Panc1 (cell line): ENCODE data around the gene TEX35. TPM values are rescaled to one million over a fixed set of nuclear protein-coding genes. Genes with fewer than 3 reads are reported as not detected.

Experiments used
- ATAC-seq: fragments of 200-7000 bp; cut with Tn5 transposase; 2 replicates; pipeline ENCODE4 v1.9.1; 2020; ENCODE audit warnings: mild to moderate bottlenecking, moderate library complexity
- BruUV-seq: library from RNA; stranded (reverse); fragments of 400-500 nt; replicated peaks from 2 replicates; lab custom pipeline; 2021; lab: Mats Ljungman, UMichigan
- CTCF ChIA-PET: fragments of 300-600 bp; sonication (Branson Sonifier 250); formaldehyde crosslinking; loops from one replicate; lab custom pipeline; 2022; ENCODE audit warnings: antibody characterized with exemption; lab: Charles Lee
- POLR2A ChIA-PET: fragments of 300-600 bp; sonication (Branson Sonifier 250); formaldehyde crosslinking; loops from one replicate; lab custom pipeline; 2022; ENCODE audit warnings: antibody characterized with exemption; lab: Charles Lee
- DNase-seq: peaks from one replicate; pipeline ENCODE4 v3.0.0-alpha.2; 2010; ENCODE audit warnings: low read depth, low spot score
- H3K27ac ChIP-seq: 2 replicates; pipeline ENCODE4 v1.5.1; 2011; ENCODE audit warnings: mild to moderate bottlenecking, low read length, inconsistent platforms
- H3K27me3 ChIP-seq: fragments of 200-500 bp; sonication (Bioruptor generic); 2 replicates; pipeline ENCODE4 v1.6.0; 2014; ENCODE audit warnings: low read length, inconsistent platforms; ENCODE audit not compliant: control insufficient read depth, insufficient read depth
- H3K36me3 ChIP-seq: fragments of 200-500 bp; sonication (Bioruptor generic); 2 replicates; pipeline ENCODE4 v1.5.1; 2014; ENCODE audit warnings: inconsistent platforms, mild to moderate bottlenecking, low read length, moderate library complexity; ENCODE audit not compliant: control insufficient read depth, insufficient read depth
- H3K4me1 ChIP-seq: 2 replicates; pipeline ENCODE4 v1.5.1; 2011; ENCODE audit warnings: inconsistent platforms, mild to moderate bottlenecking, low read length, moderate library complexity; ENCODE audit not compliant: control insufficient read depth, insufficient read depth
- H3K4me3 ChIP-seq, 2 experiments: 2 replicates each; pipeline ENCODE4 v1.5.1; 2011 to 2012; ENCODE audit warnings: low read depth in 2 of 2, low read length in 2 of 2, mild to moderate bottlenecking in 2 of 2, inconsistent platforms in 1 of 2, moderate library complexity in 1 of 2
- H3K9me3 ChIP-seq: fragments of 200-500 bp; sonication (Bioruptor generic); 2 replicates; pipeline ENCODE4 v1.5.1; 2014; ENCODE audit warnings: low read depth, mild to moderate bottlenecking, inconsistent platforms, low read length, moderate library complexity; ENCODE audit not compliant: control insufficient read depth, insufficient read depth
- POLR2AphosphoS5 ChIP-seq: IDR thresholded peaks from 2 replicates; pipeline ENCODE4 v1.6.1; 2012; ENCODE audit warnings: mild to moderate bottlenecking, low read depth, low read length, moderate library complexity
- SIN3A ChIP-seq: IDR thresholded peaks from 2 replicates; pipeline ENCODE4 v1.6.1; 2012; ENCODE audit warnings: low read depth, mild to moderate bottlenecking, low read length, moderate library complexity, borderline replicate concordance; ENCODE audit not compliant: insufficient read depth
- TCF7L2 ChIP-seq: IDR thresholded peaks from 2 replicates; pipeline ENCODE4 v1.6.1; 2011; ENCODE audit warnings: mild to moderate bottlenecking, low read depth, low read length, inconsistent platforms
- in situ Hi-C: cut with HindIII; loops from 2 replicates; pipeline ENCODE4 v1.10.0; 2016; ENCODE audit warnings: low sequenced_read_pairs, low pct_unique_long_range_greater_than_20kb
- intact Hi-C: fragments of 100-400 bp; cut with micrococcal nuclease; formaldehyde crosslinking; loops from one replicate; pipeline ENCODE4 v1.10.0; 2022; ENCODE audit not compliant: unreplicated experiment
- total RNA-seq: library from RNA; stranded (reverse); gene quantifications from one replicate; pipeline ENCODE4 v1.2.1, GENCODE V29; 2021; ENCODE audit not compliant: unreplicated experiment
- TF ChIP-seq, protein P1 (sequence below): fragments of 450-650 bp; IDR thresholded peaks from 2 replicates; pipeline ENCODE4 v1.5.1; 2017; ENCODE audit warnings: mild to moderate bottlenecking
- TF ChIP-seq, protein P2 (sequence below), 2 experiments: IDR thresholded peaks; 2 replicates each; pipeline ENCODE4 v1.6.1; 2011 to 2012; ENCODE audit warnings: low read depth in 2 of 2, control low read depth in 1 of 2, low read length in 1 of 2, mild to moderate bottlenecking in 1 of 2, moderate library complexity in 1 of 2; ENCODE audit not compliant: insufficient read depth in 1 of 2

TEX35 gene
- total RNA-seq, 1 experiment from 2014 or later: not detected

DNA sequence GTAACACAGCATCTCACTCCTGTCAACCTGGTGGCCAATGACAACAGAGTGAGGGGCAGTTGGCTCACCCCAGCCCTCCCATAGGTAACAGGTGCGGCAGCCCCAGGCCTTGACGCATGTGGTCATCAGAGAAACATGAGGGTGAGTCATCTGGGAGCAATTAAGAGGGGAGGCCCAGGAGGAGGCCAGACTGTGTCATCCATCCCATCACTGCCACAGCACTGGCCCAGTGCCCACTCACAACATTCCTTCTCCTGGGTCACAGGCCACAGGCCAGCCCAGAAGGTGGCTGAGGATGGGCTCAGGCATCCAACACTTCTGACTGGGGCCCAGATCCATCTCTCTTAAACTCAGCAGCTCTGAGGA, 17.1 kb downstream of the TEX35 start:
- H3K27ac ChIP-seq: no peak overlapping the region
- ChIA-PET CTCF (no interaction called here), POLR2A (no interaction called here)
- no peak overlapping the region for H3K4me3 ChIP-seq
- H3K4me1 ChIP-seq: 0 out of 2 replicates have a peak, but pooled peaks cover 2% of the 10 kb centered on the region
- intact Hi-C loops (loop anchor here (5.0 kb wide), 2 partner anchors 223 to 357 kb away; no protein-coding TSS in a partner anchor), in situ Hi-C loops (no loop called here)
- BruUV-seq: no TSS peak
- no peaks in the 10 kb centered on the region for H3K36me3 ChIP-seq
- no peaks in the 10 kb centered on the region for H3K9me3 ChIP-seq
- no peak for DNase-seq
- ATAC-seq: peak; percentile 70
- H3K27me3 ChIP-seq: no peaks in the 10 kb centered on the region
- TF ChIP-seq, protein P1, sequence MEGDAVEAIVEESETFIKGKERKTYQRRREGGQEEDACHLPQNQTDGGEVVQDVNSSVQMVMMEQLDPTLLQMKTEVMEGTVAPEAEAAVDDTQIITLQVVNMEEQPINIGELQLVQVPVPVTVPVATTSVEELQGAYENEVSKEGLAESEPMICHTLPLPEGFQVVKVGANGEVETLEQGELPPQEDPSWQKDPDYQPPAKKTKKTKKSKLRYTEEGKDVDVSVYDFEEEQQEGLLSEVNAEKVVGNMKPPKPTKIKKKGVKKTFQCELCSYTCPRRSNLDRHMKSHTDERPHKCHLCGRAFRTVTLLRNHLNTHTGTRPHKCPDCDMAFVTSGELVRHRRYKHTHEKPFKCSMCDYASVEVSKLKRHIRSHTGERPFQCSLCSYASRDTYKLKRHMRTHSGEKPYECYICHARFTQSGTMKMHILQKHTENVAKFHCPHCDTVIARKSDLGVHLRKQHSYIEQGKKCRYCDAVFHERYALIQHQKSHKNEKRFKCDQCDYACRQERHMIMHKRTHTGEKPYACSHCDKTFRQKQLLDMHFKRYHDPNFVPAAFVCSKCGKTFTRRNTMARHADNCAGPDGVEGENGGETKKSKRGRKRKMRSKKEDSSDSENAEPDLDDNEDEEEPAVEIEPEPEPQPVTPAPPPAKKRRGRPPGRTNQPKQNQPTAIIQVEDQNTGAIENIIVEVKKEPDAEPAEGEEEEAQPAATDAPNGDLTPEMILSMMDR: no peak
- TF ChIP-seq, protein P2, sequence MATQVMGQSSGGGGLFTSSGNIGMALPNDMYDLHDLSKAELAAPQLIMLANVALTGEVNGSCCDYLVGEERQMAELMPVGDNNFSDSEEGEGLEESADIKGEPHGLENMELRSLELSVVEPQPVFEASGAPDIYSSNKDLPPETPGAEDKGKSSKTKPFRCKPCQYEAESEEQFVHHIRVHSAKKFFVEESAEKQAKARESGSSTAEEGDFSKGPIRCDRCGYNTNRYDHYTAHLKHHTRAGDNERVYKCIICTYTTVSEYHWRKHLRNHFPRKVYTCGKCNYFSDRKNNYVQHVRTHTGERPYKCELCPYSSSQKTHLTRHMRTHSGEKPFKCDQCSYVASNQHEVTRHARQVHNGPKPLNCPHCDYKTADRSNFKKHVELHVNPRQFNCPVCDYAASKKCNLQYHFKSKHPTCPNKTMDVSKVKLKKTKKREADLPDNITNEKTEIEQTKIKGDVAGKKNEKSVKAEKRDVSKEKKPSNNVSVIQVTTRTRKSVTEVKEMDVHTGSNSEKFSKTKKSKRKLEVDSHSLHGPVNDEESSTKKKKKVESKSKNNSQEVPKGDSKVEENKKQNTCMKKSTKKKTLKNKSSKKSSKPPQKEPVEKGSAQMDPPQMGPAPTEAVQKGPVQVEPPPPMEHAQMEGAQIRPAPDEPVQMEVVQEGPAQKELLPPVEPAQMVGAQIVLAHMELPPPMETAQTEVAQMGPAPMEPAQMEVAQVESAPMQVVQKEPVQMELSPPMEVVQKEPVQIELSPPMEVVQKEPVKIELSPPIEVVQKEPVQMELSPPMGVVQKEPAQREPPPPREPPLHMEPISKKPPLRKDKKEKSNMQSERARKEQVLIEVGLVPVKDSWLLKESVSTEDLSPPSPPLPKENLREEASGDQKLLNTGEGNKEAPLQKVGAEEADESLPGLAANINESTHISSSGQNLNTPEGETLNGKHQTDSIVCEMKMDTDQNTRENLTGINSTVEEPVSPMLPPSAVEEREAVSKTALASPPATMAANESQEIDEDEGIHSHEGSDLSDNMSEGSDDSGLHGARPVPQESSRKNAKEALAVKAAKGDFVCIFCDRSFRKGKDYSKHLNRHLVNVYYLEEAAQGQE (IDR thresholded peaks at IDR 0.05; ENCODE audit: insufficient read depth in 1 of 2, low read depth in 2 of 2, low read length in 1 of 2): no peak
- TF ChIP-seq TCF7L2: no peak
- no peak for TF ChIP-seq SIN3A
- TF ChIP-seq POLR2AphosphoS5: no peak

DNA sequence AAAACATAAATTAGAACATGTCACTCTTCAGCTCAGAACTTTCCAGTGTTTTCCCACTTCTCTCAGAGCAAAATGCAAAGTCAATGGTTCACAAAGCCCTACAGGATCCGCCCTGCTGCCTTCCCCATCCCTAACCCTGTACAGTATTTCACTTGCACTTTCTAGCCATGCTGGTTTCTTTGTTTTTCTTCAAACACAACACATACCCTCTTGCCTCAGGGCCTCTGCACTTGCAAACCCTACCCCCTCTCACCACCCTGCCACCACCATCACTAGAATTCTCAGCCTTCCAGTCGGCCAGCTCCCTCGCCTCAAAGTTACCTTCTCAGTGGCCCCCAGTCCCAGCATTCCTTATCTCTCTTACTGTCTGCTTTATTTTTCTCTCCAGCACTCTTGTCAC, 17.6 kb downstream of the TEX35 start:
- ATAC-seq (no peak), DNase-seq (no peak)
- Histone ChIP-seq H3K36me3 (no peaks in the 10 kb centered on the region), H3K4me3 (no peak overlapping the region), H3K27me3 (no peaks in the 10 kb centered on the region), H3K4me1 (0 out of 2 replicates have a peak, but pooled peaks cover 2% of the 10 kb centered on the region), H3K27ac (no peak overlapping the region), H3K9me3 (no peaks in the 10 kb centered on the region)
- in situ Hi-C loops: no loop called here
- ChIA-PET POLR2A (no interaction called here), CTCF (no interaction called here)
- intact Hi-C loops: loop anchor here (5.0 kb wide), 2 partner anchors 223 to 357 kb away; no protein-coding TSS in a partner anchor
- TF ChIP-seq SIN3A: no peak
- TF ChIP-seq, protein P1: no peak
- TF ChIP-seq, protein P2 (IDR thresholded peaks at IDR 0.05; ENCODE audit: insufficient read depth in 1 of 2, low read depth in 2 of 2, low read length in 1 of 2): no peak
- TF ChIP-seq TCF7L2: no peak
- TF ChIP-seq POLR2AphosphoS5: no peak
- BruUV-seq: no TSS peak
